Islet of Langerhans (tissue), 1 donor: ENCODE measurements around the gene PPFIA1.
"Not testable (repeated sequence)": the region's sequence is repeated elsewhere in the genome, so short reads cannot be mapped to it uniquely, and the experiment has no call there.

ENCODE experiments used
- FAIRE-seq: peaks from one replicate; lab custom pipeline; 2011; peaks lifted over from hg19 to GRCh38; lab: Jason Lieb, UNC

The PPFIA1 gene

GRCh38 chr11:70359451-70360205 is 89.1 kb downstream of the PPFIA1 start:
- FAIRE-seq = no peak

GRCh38 chr11:70360211-70360610 is 89.7 kb downstream of the PPFIA1 start:
- no peak for FAIRE-seq

GRCh38 chr11:70364178-70364577 is 93.7 kb downstream of the PPFIA1 start:
- no peak for FAIRE-seq

GRCh38 chr11:70364745-70365543 is 94.5 kb downstream of the PPFIA1 start:
- FAIRE-seq = no peak

- FAIRE-seq = no peak
Observed at GRCh38 chr11:70365544-70365927, 95.0 kb downstream of the PPFIA1 start.

- FAIRE-seq = no peak
Observed at GRCh38 chr11:70367071-70367470, 96.6 kb downstream of the PPFIA1 start.

- no peak for FAIRE-seq
Observed at GRCh38 chr11:70368961-70369360, 98.5 kb downstream of the PPFIA1 start.

GRCh38 chr11:70371241-70371640 is 100.8 kb downstream of the PPFIA1 start:
- FAIRE-seq = peak; percentile 87

- no peak for FAIRE-seq
Observed at GRCh38 chr11:70372076-70372475, 101.6 kb downstream of the PPFIA1 start.

GRCh38 chr11:70376621-70377020 is 106.1 kb downstream of the PPFIA1 start:
- FAIRE-seq = no peak

GRCh38 chr11:70377645-70378044 is 107.2 kb downstream of the PPFIA1 start:
- FAIRE-seq = no peak

- no peak for FAIRE-seq
Observed at GRCh38 chr11:70378506-70379134, 108.1 kb downstream of the PPFIA1 start.

- FAIRE-seq = no peak
Observed at GRCh38 chr11:70381350-70381749, 110.9 kb downstream of the PPFIA1 start.

- no peak for FAIRE-seq
Observed at GRCh38 chr11:70381872-70382861, 111.7 kb downstream of the PPFIA1 start.

- FAIRE-seq = no peak
Observed at GRCh38 chr11:70383664-70384565, 113.4 kb downstream of the PPFIA1 start.

GRCh38 chr11:70384566-70385152 is 114.2 kb downstream of the PPFIA1 start:
- FAIRE-seq = no peak

GRCh38 chr11:70387564-70387963 is 117.1 kb downstream of the PPFIA1 start:
- FAIRE-seq = no peak

GRCh38 chr11:70389201-70389600 is 118.7 kb downstream of the PPFIA1 start:
- no peak for FAIRE-seq

- FAIRE-seq = not testable (repeated sequence)
Observed at GRCh38 chr11:70390882-70391281, 120.4 kb downstream of the PPFIA1 start.

- no peak for FAIRE-seq
Observed at GRCh38 chr11:70394211-70394950, 123.9 kb downstream of the PPFIA1 start.
